Right cardiac atrium (tissue), 5 donors: ENCODE results near the gene PHF2. TPM values are rescaled to one million over a fixed set of nuclear protein-coding genes. Genes with fewer than 3 reads are reported as not detected.

Experiments used
- ATAC-seq, 2 donors: fragments of 200-7000 bp; cut with Tn5 transposase; one replicate each; pipeline versions ENCODE4 v1.8.0 to v1.9.1; 2020; ENCODE audit warnings: moderate library complexity in 2 of 2, mild to moderate bottlenecking in 1 of 2
- DNase-seq, 3 donors: peaks; one replicate each; pipeline ENCODE4 v3.0.0-alpha.2; 2020
- H3K27ac ChIP-seq: one replicate; pipeline ENCODE4 v1.5.1; 2013; ENCODE audit warnings: mild to moderate bottlenecking, low read length, control low read depth, moderate library complexity
- H3K27me3 ChIP-seq: one replicate; pipeline ENCODE4 v1.6.1; 2013; ENCODE audit not compliant: control insufficient read depth, insufficient read depth
- H3K4me1 ChIP-seq: one replicate; pipeline ENCODE4 v1.6.1; 2013; ENCODE audit warnings: low read length; ENCODE audit not compliant: control insufficient read depth, insufficient read depth
- H3K4me3 ChIP-seq: one replicate; pipeline ENCODE4 v1.5.1; 2013; ENCODE audit warnings: low read length, control low read depth
- H3K9me3 ChIP-seq: one replicate; pipeline ENCODE4 v1.6.1; 2013; ENCODE audit warnings: low read length; ENCODE audit not compliant: control insufficient read depth
- WGBS: extraction: QIAGEN DNeasy Blood & Tissue Kit; methylation state at CpG from one replicate; pipeline ENCODE4 v1.1.7; 2013; 5-methylcytosine and 5-hydroxymethylcytosine counted together
- intact Hi-C, 4 donors: fragments of 100-400 bp; cut with DNase I; formaldehyde crosslinking; loops; one replicate each; pipeline versions ENCODE4 v1.11.0 to v1.14.0; 2022 to 2023
- polyA plus RNA-seq: library from polyadenylated mRNA; stranded (reverse); fragments of 200-250 nt; gene quantifications from one replicate; pipeline ENCODE4 v1.2.3, GENCODE V29; 2013
- total RNA-seq, 4 donors: library from RNA; stranded (reverse); fragmentation: NEBNext Ultra II Directional; extraction: Animal tissue kit (Norgen Biotek cat#: 25700); gene quantifications; one replicate each; pipeline ENCODE4 v1.2.1, GENCODE V29; 2021
- donor health status: healthy with polysubstance abuse.
- donor health status: DM: no; HTN: yes; CAD: no.
- donor health status: DM: no; HTN: no; CAD: no.
- donor health status: DM: no; HTN: yes; CAD: no; lungs with severe emphysema.
- donor health status: DM: yes; HTN: yes; CAD: no.

PHF2 gene
- total and polyA plus RNA-seq, 5 donors = 28.3 to 32.4 (median 31.4) TPM

DNA sequence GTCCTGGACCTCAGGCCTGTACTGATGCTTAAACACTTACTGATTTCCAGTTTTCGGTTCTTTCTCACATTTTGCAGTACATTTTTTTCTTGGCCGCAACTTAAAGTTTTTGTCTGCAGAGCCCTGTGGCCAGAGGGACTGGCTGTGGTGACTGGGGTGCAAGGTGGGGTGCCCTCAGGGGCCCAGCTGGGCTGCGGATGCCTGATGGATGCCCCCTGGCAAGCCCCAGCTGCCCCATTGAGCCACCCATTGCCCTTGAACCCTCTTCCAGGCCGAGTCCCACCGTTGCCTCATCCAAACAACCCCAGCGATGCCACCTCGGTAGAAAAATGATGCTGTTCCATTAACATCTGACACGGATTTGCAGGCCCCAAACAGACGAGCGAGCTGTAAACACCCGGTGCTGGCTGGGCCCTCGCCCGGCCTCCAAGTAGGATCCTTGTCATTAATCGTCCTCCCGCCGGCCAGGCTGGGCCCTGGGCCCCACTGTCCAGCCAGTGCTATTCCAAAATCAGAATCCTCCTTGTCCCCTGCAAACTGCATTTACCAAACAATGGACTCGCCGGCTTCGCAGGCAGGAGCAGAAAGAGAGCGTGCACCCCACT, 107.9 kb downstream of the PHF2 start:
- DNase-seq (peak in 1 of 3 donors; percentile 27), ATAC-seq (no peak)
- Histone ChIP-seq H3K4me3 (no peak overlapping the region), H3K27ac (no peak overlapping the region), H3K27me3 (no peaks in the 10 kb centered on the region), H3K9me3 (no peaks in the 10 kb centered on the region), H3K4me1 (no peaks in the 10 kb centered on the region)
- 91% methylated on average over 20 of the region's 20 CpGs for WGBS
- intact Hi-C loops = loop anchor here (5.0 kb wide), 1 partner anchor 278 kb away; no protein-coding TSS in a partner anchor

DNA sequence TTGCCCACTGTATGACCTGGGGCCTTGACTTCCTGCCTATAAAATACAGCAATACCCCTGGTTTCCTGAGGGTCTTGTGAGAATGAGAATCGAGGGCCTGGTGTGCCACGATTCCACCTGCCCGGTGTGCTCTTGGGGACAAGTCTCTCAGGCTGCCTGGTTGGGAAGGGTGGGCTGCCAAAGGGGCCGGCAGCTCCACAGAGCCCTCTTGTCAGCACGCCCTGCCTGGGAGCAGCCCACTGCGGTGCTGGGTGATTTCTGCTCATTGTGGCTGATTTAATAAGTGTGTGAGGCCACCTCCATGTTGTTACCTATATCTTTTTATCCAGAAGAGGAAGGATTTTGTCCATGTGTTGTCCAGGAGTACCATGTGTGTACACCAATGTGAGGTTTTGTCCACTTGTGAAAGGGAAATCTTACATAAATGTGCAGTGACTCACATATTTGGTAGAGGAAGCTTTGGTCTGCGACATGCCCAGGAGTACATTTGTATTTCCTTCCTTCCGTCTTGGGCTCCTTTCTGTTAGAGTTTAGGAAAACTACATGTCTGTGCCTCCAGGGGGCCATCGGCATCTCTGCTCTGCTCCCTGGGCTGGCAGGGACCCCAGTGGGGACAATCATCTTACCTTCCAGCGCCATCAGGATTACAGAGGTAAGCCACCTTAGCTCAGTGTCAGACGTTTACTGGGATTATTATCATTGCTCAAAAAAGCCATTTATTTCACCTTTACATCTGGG, 108.6 kb downstream of the PHF2 start:
- H3K9me3 ChIP-seq = no peaks in the 10 kb centered on the region
- no peak overlapping the region for H3K4me3 ChIP-seq
- 66% methylated on average over 11 of the region's 11 CpGs for WGBS
- H3K27me3 ChIP-seq = no peaks in the 10 kb centered on the region
- H3K27ac ChIP-seq = no peak overlapping the region
- no peaks in the 10 kb centered on the region for H3K4me1 ChIP-seq
- intact Hi-C loops = loop anchor here (5.0 kb wide), 1 partner anchor 277 kb away; no protein-coding TSS in a partner anchor
- DNase-seq = peak in 1 of 3 donors; percentile 17
- ATAC-seq = no peak

DNA sequence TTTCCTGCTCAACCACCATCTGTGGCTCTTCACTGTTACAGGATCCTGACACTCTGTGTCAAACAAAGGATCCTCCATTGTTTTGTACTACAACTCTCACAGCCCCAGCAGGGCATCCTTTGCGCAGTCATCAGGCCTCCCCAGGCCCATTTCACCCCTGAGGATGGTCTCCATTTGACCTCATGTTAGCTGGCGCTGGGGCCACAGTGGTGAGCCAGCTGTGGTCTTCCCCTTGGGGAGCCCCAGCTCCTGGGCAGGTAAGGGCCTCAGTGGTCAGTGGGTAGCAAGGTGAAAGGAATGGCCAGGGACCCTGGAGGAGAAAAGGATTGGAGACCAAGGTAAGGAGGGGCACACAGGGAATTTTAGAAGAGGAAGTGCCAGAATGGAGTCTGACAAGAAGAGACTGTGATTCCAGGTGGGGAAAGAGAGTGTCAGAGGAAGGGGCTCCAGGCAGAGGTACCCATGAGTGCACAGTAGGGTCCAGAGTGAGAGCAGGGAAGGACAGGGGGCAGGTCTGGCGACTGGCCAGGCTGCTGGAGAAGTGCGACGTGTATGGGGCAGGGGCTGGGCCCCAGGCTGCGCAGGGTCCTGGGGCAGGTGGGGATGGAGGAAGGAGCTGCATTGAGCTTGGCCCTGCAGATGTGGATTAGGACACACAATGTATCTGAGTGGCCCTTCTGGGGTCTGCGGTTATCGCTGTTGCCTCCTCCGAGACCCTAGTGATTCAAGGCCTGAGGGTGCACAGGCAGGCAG, 109.9 kb downstream of the PHF2 start:
- Histone ChIP-seq H3K9me3 (no peaks in the 10 kb centered on the region), H3K4me3 (no peak overlapping the region), H3K4me1 (no peaks in the 10 kb centered on the region), H3K27ac (no peak overlapping the region), H3K27me3 (no peaks in the 10 kb centered on the region)
- ATAC-seq = no peak
- intact Hi-C loops = no loop called here
- no peak for DNase-seq
- 92% methylated on average over 9 of the region's 9 CpGs for WGBS

DNA sequence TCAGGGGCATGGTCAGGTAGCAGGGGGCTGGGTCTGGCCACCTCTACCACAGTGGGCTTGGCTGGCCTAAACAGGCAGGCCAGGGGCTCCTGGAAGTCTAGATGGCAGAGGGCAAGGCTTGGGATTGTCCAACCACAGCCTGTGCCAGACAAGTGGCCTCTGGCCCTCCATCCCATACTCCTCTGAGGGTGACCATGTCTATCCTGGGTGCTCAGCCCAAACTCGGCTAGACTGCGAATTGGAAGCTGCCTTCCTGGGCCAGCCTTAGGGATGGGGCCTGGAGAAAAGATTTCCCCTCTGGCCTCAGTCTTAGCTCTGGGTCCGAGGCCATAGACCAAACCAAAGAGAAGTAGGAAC, 110.5 kb downstream of the PHF2 start:
- Histone ChIP-seq H3K27ac (no peak overlapping the region), H3K27me3 (no peaks in the 10 kb centered on the region), H3K4me1 (no peaks in the 10 kb centered on the region), H3K9me3 (no peaks in the 10 kb centered on the region), H3K4me3 (no peak overlapping the region)
- ATAC-seq = no peak
- no peak for DNase-seq
- intact Hi-C loops = no loop called here
- 88% methylated on average over 3 of the region's 3 CpGs for WGBS

DNA sequence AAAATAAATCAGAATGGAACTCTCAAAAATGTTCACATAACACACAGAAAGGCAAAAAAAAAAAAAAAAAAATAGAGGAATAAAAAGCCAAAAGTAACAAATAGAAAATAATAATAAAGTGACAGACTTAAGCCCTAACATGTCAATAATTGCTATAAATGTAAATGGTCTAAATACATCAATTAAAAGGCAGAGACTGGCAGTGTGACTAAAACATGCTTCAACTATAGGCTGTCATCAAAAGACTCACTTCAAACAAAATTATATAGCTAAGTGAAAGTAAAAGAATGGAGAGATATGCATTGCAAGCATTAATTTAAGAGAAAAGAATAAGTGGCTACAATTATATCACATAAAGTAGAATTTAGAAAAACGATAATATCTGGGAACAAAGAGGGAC, 114.2 kb downstream of the PHF2 start:
- no peaks in the 10 kb centered on the region for H3K9me3 ChIP-seq
- H3K27me3 ChIP-seq = no peaks in the 10 kb centered on the region
- intact Hi-C loops = no loop called here
- no peak overlapping the region for H3K4me3 ChIP-seq
- no peak for ATAC-seq
- no peaks in the 10 kb centered on the region for H3K4me1 ChIP-seq
- WGBS = 91% methylated on average over 1 of the region's 1 CpG
- no peak for DNase-seq
- no peak overlapping the region for H3K27ac ChIP-seq

DNA sequence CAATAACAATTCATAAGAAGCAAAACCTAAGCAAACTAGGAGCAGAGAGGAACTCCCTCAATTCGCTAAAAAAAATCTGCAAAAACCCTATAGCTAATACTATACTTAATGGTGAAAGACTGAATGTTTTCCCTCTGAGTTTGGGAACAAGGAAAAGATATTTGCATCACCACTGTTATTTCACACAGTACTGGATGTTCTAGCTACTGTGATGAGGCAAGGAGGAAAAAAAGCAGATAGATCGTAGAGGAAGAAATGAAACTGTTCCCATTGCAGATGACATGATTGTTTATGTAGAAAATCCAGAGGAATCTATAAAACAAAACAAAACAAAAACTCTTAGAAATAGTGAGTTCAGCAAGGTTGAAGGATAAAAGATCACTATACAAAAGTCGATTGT, 116.7 kb downstream of the PHF2 start:
- DNase-seq (no peak), ATAC-seq (no peak)
- H3K4me3 ChIP-seq = no peak overlapping the region
- WGBS = 83% methylated on average over 3 of the region's 3 CpGs
- H3K4me1 ChIP-seq = no peaks in the 10 kb centered on the region
- intact Hi-C loops = no loop called here
- H3K27me3 ChIP-seq = no peaks in the 10 kb centered on the region
- H3K9me3 ChIP-seq = no peaks in the 10 kb centered on the region
- H3K27ac ChIP-seq = no peak overlapping the region

DNA sequence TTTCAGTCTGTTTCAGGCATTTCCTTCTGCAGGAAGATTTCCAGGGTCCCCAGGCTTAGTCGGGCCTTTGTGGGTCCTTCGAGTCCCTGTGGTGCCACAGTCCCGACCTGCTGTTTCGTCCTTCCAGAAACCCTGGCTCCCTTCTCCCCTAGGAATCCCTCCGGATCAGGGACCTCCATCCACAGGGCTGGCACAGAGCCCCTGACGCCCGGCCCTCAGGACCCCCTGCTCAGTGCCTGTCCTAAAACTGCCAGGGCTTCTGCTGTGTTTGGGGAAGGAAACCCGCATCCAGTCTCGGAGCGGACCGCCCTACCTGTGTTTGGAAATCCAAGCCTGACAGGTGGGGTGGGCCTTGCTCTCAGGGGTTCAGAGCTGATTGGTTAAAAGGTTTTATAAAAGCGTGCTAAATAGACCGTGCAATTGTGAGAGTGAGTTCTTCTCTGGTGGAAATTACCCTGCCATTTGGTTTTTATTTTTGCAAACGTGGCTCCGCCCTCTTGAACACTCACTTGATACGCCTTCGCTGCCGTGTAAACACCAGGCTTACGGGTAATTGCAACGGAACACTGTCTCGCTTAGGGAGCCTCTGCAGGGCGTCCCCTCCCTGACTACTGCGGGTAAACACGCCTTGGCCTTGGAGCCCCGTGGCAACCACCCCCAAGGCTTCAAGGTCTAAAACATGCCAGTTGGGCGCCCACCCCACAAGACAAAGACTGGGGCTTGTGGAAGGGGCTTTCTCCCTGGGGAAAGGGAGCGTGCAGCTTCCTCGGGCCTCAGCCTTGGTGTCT, 121.2 kb downstream of the PHF2 start:
- ATAC-seq = no peak
- no peak for DNase-seq
- WGBS = 90% methylated on average over 28 of the region's 28 CpGs
- Histone ChIP-seq H3K4me1 (no peaks in the 10 kb centered on the region), H3K4me3 (no peak overlapping the region), H3K9me3 (no peaks in the 10 kb centered on the region), H3K27ac (no peak overlapping the region), H3K27me3 (no peaks in the 10 kb centered on the region)
- intact Hi-C loops = no loop called here

DNA sequence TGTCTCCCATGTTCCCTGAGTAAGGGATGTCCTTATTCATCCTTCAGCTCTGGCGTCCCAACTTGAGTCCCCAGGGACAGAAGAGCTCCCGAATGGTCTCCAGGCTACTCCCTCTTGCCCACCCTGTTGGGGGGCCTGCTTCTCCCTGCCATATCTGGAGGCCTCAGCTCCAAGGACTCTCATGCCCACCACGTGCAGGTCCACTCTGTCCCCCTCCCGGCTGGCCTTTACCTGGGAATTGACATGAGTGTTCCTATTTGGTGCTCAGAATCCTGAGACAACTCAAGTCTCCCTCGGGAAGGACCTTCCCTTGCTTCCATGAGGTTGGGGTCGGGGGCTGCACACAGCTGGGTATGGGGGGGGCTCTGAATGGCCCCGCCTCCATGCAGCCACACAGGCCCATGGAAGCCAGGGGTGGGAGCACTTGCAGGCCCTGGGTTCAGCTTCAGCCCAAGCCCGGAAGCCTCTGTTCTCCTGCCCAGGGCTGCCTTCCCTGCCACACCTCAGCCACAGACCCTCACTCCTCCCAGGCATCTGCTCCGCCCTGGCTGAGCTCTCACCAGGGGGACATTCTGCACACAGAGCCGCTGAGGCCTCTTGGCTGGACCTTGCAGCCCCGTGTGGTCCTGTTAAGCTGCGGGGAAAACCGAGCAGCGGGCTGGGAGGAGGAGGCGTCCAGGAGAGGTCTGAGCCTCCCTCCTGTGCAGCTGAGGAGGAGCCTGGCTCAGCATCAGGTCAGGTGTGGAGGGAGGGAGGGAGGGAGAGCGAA, 121.9 kb downstream of the PHF2 start:
- no peaks in the 10 kb centered on the region for H3K27me3 ChIP-seq
- H3K27ac ChIP-seq = no peak overlapping the region
- H3K4me1 ChIP-seq = no peaks in the 10 kb centered on the region
- H3K9me3 ChIP-seq = no peaks in the 10 kb centered on the region
- no peak for ATAC-seq
- no peak overlapping the region for H3K4me3 ChIP-seq
- DNase-seq = no peak
- intact Hi-C loops = no loop called here
- WGBS = 68% methylated on average over 16 of the region's 16 CpGs

DNA sequence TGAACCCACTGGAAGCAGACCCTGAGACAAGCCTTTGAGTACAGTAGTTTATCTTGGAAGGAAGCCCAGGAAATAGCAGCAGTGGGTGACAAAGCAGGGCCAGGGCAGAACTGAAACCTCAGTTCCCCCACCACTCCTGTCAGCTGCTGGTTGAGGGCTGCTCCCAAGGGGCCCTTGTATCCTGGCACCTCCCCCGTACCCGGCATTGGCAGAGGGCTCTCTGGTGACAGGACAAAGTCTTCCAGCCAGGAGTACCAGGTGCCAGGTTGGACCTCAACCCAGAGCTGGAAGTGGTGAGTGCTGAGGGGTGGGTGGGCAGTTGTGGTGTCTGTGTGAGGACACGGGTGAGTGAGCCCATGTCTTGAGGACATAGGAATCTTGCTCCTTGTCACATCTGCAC, 123.3 kb downstream of the PHF2 start:
- intact Hi-C loops = no loop called here
- DNase-seq (no peak), ATAC-seq (no peak)
- 85% methylated on average over 3 of the region's 3 CpGs for WGBS
- Histone ChIP-seq H3K27ac (no peak overlapping the region), H3K9me3 (no peaks in the 10 kb centered on the region), H3K4me1 (no peaks in the 10 kb centered on the region), H3K27me3 (no peaks in the 10 kb centered on the region), H3K4me3 (no peak overlapping the region)

DNA sequence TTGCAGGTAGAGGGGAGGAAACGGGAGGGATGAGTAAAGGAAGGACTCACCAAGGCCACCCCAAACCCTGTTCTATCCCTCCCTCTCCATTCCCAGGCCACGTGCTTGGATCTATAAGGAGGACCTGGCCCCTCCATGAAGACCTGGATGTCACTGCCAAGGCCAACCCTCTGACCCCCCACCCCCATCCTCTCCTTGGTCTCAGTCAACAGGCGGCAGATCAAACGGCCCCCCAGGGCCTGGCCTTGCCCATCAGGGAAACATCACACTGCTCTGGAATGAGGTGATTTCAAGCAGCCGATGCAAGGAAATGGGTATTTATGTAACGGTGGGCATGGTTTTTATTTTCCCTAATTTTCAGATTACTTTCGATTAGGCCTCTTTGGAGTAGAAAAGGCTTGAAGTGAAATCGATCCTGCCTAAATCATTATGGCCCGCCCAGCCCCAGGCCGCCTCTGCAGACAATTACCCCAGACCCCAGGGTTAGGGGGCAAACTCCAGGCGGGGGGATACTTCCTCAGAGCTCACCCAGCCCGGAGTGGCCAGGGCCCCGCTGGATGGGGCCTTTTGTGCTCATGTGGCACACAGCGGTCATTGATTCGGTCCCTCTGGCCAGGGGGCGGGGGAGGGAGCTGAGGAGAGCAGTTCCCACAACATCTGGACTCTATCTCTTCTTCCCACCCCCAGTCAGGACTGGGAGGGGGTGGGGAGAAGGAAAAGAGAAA, 125.3 kb downstream of the PHF2 start:
- Histone ChIP-seq H3K27me3 (no peaks in the 10 kb centered on the region), H3K4me1 (no peaks in the 10 kb centered on the region), H3K4me3 (no peak overlapping the region), H3K27ac (no peak overlapping the region), H3K9me3 (no peaks in the 10 kb centered on the region)
- 81% methylated on average over 16 of the region's 16 CpGs for WGBS
- intact Hi-C loops = no loop called here
- DNase-seq (no peak), ATAC-seq (no peak)
